ENCODE measurements around the gene SLC25A48. TPM values are rescaled to one million over a fixed set of nuclear protein-coding genes. Genes with fewer than 3 reads are reported as not detected.

SLC25A48 gene
- total and polyA plus RNA-seq, 11 donors: 0.38 to 8.7 (median 1.7) TPM; not detected in 6

GRCh38 chr5:135811007-135811406, 23.5 kb upstream of the SLC25A48 start:
- DNase-seq (no peak), ATAC-seq (peak in 2 of 4 donors; percentile 31 to 62)
- H3K9me3 ChIP-seq: no peaks in the 10 kb centered on the region
- peaks cover 0 to 15% (median 0%) of the 10 kb centered on the region in 12 donors for H3K4me1 ChIP-seq
- no peaks in the 10 kb centered on the region for H3K36me3 ChIP-seq
- H3K4me3 ChIP-seq: no peak overlapping the region
- intact Hi-C loops (cut with DNase I): no loop called here
- H3K27ac ChIP-seq: peak overlapping the region in 6 of 12 donors; percentile 21 to 60 (median 40)
- WGBS, 4 donors: 54 to 83% (median 75%) methylated on average over 4 of the region's 4 CpGs
- H3K27me3 ChIP-seq: no peaks in the 10 kb centered on the region
- TF ChIP-seq CTCF (IDR thresholded peaks at IDR 0.05): no peak
- no peak for TF ChIP-seq POLR2A (IDR thresholded peaks at IDR 0.05)

- intact Hi-C loops (cut with DNase I): no loop called here
- no peaks in the 10 kb centered on the region for H3K36me3 ChIP-seq
- DNase-seq: peak in 1 of 5 donors; percentile 44
- H3K27me3 ChIP-seq: peaks cover 0 to 3% (median 0%) of the 10 kb centered on the region in 9 donors
- H3K4me3 ChIP-seq: no peak overlapping the region
- no peak overlapping the region for H3K27ac ChIP-seq
- TF ChIP-seq POLR2A (IDR thresholded peaks at IDR 0.05) (no peak), CTCF (IDR thresholded peaks at IDR 0.05) (no peak)
- no peaks in the 10 kb centered on the region for H3K9me3 ChIP-seq
- ATAC-seq: peak; percentile 48 to 78 (median 72)
- 48 to 68% (median 61%) methylated on average over 7 of the region's 7 CpGs for WGBS, 4 donors
- H3K4me1 ChIP-seq: peaks cover 0 to 15% (median 0%) of the 10 kb centered on the region in 12 donors
Measured at GRCh38 chr5:135813758-135814157, 20.7 kb upstream of the SLC25A48 start.

- no peaks in the 10 kb centered on the region for H3K36me3 ChIP-seq
- WGBS, 4 donors: 81 to 88% (median 85%) methylated on average over 2 to 3 of the region's 3 CpGs
- no peak overlapping the region for H3K27ac ChIP-seq
- intact Hi-C loops (cut with DNase I): no loop called here
- DNase-seq (no peak), ATAC-seq (no peak)
- TF ChIP-seq CTCF (IDR thresholded peaks at IDR 0.05) (no peak), POLR2A (IDR thresholded peaks at IDR 0.05) (no peak)
- H3K9me3 ChIP-seq: no peaks in the 10 kb centered on the region
- H3K4me1 ChIP-seq: peaks cover 0 to 15% (median 0%) of the 10 kb centered on the region in 12 donors
- H3K4me3 ChIP-seq: no peak overlapping the region
- peaks cover 0 to 3% (median 0%) of the 10 kb centered on the region in 9 donors for H3K27me3 ChIP-seq
Measured at GRCh38 chr5:135814316-135814715, 20.1 kb upstream of the SLC25A48 start.

- 75 to 88% (median 81%) methylated on average over 2 to 3 of the region's 3 CpGs for WGBS, 4 donors
- TF ChIP-seq POLR2A (IDR thresholded peaks at IDR 0.05): no peak
- no peak for TF ChIP-seq CTCF (IDR thresholded peaks at IDR 0.05)
- Histone ChIP-seq H3K4me3 (no peak overlapping the region), H3K27ac (no peak overlapping the region), H3K27me3 (peaks cover 0 to 3% (median 0%) of the 10 kb centered on the region in 9 donors), H3K36me3 (no peaks in the 10 kb centered on the region), H3K4me1 (peaks cover 0 to 15% (median 0%) of the 10 kb centered on the region in 12 donors), H3K9me3 (no peaks in the 10 kb centered on the region)
- DNase-seq: no peak
- intact Hi-C loops (cut with DNase I): no loop called here
- ATAC-seq: no peak
Measured at GRCh38 chr5:135814812-135815211, 19.7 kb upstream of the SLC25A48 start.

Data from heart left ventricle (tissue), 16 donors.